COLO668 (cell line): ENCODE data around the gene PLPPR1.
"Not testable (repeated sequence)": the region's sequence is repeated elsewhere in the genome, so short reads cannot be mapped to it uniquely, and the experiment has no call there.

ENCODE experiments used
- DNase-seq: peaks from one replicate; lab custom pipeline; 2025; ENCODE audit not compliant: unreplicated experiment; lab: John Stamatoyannopoulos, UW

The PLPPR1 gene

DNA sequence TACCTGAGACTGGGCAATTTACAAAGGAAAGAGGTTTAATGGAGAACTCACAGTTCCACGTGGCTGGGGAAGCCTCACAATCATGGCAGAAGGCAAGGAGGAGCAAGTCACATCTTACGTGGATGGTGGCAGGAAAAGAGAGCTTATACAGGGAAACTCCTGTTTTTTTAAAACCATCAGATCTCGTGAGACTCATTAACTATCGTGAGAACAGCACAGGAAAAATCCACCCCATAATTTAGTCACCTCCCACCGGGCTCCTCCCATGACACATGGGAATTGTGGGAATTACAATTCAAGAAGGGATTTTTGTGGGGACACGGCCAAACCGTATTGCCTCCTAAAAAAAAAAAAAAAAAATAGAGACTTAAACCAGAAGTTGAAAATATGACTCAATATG lies 11.1 kb downstream of the PLPPR1 start:
- not testable (repeated sequence) for DNase-seq

- DNase-seq: no peak
Observed at GRCh38 chr9:101047848-101048397, 19.4 kb downstream of the PLPPR1 start.

GRCh38 chr9:101050650-101051049 lies 22.1 kb downstream of the PLPPR1 start:
- no peak for DNase-seq

GRCh38 chr9:101054657-101055056 lies 26.1 kb downstream of the PLPPR1 start:
- no peak for DNase-seq

DNA sequence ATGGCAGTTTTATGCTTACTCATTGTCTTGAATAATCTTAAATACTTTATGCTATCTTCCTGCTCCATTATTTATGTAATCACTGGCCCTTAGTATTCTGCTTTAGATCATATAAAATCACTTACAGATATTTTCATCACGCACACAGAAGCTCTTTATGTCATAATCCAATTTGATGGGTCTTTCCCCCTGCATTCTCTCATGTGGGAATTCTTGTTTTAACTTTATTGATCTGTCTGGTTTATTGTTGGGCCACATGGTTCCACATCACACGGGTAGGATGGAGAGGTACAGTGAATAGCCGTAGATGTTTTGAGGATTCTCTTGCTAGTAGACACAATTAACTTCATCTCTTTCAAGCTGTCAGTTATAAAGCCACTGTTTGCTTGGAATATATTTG lies 27.0 kb downstream of the PLPPR1 start:
- DNase-seq: no peak

GRCh38 chr9:101062686-101063085 lies 34.2 kb downstream of the PLPPR1 start:
- DNase-seq: no peak

DNA sequence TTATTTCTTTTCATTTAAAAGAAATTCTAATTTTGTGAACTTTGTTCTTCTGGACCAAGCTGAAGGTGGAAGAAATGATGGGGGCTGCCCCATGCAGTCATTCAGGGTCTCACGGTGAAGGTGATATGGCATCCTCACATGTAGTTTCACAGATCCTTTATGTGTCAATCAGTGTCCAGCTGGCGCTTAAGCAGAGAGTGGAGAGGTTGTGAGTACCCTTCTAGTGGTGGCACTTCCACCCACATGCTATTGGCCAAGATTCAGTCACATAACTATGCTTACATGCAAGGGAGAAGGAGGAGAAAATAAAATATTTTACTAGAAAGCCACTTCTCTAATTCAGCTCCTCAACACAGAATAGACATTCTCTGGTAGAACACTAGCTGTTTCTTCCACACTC lies 34.7 kb downstream of the PLPPR1 start:
- DNase-seq: no peak

DNA sequence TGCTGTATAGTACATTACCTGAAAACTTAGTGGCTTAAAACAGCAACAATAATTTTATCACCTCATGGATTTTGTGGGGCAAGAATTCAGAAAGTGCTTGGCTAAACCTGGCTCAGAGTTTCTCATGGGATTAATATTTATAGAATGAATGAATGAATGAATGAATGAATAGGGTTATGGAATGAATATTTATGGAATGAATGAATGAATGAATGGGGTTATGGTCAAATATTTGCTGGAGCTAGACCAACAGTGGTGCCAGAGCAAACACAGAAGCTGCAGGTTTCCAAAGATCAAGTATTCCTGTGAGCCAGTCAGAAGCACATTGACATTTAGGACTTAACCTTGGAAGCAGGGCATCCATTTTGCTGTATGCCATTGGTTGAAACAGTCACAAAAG lies 35.7 kb downstream of the PLPPR1 start:
- no peak for DNase-seq

GRCh38 chr9:101065930-101066329 lies 37.4 kb downstream of the PLPPR1 start:
- no peak for DNase-seq

DNA sequence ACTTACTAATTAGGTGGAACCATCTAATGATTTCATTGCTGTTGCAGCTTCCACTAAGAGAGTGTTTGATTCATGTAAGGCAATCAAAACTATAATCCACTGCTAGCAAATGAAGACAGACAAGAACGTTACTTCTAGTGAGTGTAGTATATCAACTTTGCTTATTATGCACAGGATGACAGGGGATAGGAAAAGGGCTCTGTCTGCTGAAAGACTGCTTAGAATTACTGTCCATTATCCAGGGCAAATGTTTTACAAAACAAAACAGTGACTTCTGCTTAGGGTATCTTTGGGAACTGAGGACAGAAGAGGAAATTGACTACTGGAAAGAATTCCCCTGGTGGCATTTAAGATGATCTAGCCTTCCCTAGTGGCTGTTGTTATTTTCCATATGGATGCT lies 40.2 kb downstream of the PLPPR1 start:
- DNase-seq: no peak

DNA sequence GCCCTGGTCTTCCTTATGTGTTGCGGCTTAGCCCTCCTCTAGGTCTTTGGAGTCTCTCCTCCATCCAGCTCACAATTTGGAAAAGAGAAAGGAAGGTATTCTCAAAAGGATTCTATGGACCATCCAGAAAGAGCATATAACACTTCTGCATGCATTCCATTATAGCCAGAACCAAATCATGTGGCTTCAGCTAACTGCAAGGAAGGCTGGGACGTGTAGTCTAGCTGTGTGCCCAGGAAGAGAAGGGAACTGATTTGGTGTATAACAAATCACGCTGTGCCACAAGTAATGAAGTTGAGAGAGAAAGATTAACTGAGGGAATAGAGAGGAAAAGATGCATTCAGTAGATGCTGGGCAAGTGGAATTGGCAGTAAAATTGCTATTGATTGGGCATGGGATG lies 43.7 kb downstream of the PLPPR1 start:
- DNase-seq: no peak

- no peak for DNase-seq
Observed at GRCh38 chr9:101073122-101073521, 44.6 kb downstream of the PLPPR1 start.

- DNase-seq: no peak
Observed at GRCh38 chr9:101081641-101082040, 53.1 kb downstream of the PLPPR1 start.

- no peak for DNase-seq
Observed at GRCh38 chr9:101083448-101084202, 55.1 kb downstream of the PLPPR1 start.

DNA sequence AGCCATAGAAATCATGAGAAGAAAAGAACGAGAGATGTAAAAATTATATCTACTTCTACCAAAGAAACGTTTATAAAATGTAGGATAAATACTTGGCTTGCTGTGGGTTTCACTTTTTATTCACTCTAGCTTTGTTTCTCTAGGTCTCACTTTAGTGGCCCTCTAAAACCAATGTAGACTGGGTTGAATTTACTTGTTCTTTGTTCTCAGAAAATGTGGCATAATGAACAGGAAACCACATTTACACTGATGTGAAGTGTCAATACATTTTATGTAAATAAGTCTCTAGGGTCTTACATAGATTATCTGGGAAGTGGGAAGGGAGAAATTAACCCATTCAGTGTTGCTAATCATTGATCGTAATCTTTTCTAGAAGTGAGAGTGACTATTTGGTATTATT lies 58.9 kb downstream of the PLPPR1 start:
- DNase-seq: no peak

GRCh38 chr9:101092922-101093321 lies 64.4 kb downstream of the PLPPR1 start:
- DNase-seq: no peak

- no peak for DNase-seq
Observed at GRCh38 chr9:101093620-101094019, 65.1 kb downstream of the PLPPR1 start.

DNA sequence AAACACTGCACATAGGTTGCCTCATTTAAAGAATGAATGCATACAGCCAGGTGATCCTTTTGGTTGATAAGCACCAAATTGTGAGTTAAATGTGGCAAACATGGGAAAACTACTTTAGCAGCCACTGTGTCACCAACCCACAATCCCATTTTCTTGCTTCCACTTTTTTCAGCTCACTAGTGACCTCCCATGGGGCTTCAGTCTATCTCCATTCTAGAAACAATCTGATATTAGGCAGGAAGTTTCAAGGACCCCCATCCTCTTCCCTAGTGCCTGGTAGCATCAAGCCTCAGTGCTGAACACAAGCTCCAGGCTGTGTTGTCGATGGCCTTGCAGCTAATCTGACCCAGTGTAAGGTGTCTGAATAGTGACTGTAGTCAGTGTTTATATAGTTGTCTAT lies 66.2 kb downstream of the PLPPR1 start:
- no peak for DNase-seq

DNA sequence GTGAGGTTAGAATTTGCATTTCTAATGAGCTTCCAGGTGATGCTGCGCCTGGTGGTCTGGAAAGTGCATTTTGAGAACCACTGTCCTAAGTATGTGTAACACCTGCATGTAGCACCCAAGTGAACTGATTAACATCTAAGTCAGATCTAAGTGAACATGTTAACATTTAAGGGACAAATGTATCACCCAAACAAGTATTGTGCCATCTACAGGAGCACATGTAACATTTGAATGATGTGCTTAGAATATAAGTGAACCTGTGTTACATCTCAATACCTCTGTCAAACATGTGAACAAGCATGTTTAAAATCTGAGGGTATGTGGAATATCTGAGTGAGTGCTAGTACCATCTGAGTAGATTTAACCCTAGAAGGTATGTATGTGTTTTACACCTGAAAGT lies 68.7 kb downstream of the PLPPR1 start:
- no peak for DNase-seq

- no peak for DNase-seq
Observed at GRCh38 chr9:101098392-101098791, 69.9 kb downstream of the PLPPR1 start.

DNA sequence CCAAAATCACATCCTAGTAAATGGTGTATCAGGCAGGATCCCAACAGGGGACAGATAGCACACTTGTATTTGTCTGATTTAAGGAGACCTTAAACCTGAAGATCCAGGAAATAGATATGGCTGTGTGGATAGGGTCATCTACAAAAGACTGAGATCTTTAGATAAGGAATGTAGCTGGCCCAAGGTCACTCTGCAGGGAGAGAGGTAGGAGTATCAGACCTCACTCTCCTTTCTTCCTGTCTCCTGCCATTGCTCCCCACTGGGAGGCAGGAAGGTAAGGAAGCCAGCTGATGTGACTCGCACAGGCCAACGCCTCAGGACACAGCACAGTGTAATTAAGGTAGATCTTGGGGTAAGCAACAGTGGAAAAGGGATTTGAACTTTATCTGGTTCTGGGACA lies 85.8 kb downstream of the PLPPR1 start:
- DNase-seq: no peak

DNA sequence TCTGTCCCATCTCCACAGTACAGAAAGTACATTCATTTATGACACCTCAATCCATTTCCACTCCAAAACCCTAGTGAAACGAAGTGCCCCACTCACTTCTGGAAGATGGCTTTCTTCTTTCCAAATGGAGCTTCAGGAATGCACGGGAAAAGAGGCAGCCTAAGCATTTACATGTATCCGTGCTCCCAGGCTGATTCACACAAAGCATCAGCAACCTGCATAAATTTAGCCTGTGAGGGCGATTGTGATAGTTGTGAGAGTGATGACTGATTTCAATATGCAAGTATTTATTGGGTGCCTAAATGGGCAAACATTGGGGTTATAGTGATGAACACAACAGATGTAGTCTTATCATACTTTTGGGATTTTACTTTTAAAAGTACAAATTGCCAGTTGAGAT lies 86.6 kb downstream of the PLPPR1 start:
- no peak for DNase-seq

- no peak for DNase-seq
Observed at GRCh38 chr9:101117161-101117560, 88.6 kb downstream of the PLPPR1 start.
